Prostate gland (tissue), 2 donors: Measurements from ENCODE around the gene ATP6V1E1.

ENCODE experiments used
- CTCF ChIP-seq, 4 experiments: fragments of 200-600 bp in 2 of 4; fragments of 450-650 bp in 2 of 4; sonication (generic) in 2 of 4; IDR thresholded peaks; 1 replicate in 3 of 4; 2 replicates in 1 of 4; pipeline ENCODE4 v1.5.1; 2016 to 2019; ENCODE audit warnings: antibody characterized with exemption in 4 of 4, mild to moderate bottlenecking in 2 of 4, moderate library complexity in 2 of 4
- POLR2A ChIP-seq: fragments of 450-650 bp; IDR thresholded peaks from one replicate; pipeline ENCODE4 v1.6.1; 2016; ENCODE audit warnings: antibody characterized with exemption, mild to moderate bottlenecking
- POLR2AphosphoS5 ChIP-seq: sonication (generic); formaldehyde crosslinking; IDR thresholded peaks from one replicate; pipeline ENCODE4 v1.6.1; 2017; ENCODE audit warnings: antibody characterized with exemption

DNA sequence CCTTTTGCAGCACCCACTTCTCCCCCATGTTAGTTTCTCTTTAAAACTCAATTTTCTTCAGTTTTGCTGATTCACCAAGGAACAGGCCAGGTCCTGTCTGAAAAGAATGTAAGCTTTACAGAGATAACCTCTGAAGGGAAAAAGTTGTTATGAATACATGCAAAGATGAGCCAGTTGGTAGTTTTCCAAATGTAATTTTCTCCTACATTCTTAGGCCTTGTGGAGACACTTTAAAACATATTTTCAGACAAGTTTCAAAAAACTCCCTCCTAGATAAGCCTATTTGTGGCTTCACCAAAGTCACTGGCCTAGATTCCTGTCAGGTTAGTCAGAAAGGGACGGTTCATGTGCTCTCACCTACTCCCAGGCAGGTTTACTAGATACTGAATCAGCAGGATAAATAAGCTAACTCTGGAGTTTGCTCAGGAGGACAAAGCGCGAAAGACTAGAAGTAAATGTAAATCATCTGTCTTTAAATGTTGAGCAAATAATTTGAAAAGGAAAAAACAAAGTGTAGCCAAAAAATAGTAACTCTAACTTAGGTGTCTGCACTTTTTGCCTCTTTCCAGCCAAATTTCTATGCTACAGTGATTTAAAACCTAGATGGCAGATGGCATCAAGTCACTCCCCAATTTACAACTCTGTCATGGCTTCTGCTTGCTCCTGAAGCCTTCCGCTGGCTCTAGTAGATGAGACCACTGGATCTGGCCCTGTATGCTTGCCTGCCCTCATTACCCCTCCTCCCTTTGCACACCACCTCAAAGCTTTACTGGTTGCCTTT is 4.9 kb upstream of the ATP6V1E1 start:
- TF ChIP-seq POLR2AphosphoS5 (peak; percentile 89), CTCF (IDR thresholded peaks at IDR 0.05) (no peak), POLR2A (no peak)
